GM12878 (cell line): ENCODE data around the gene PPP1R13B. TPM values are rescaled to one million over a fixed set of nuclear protein-coding genes. Genes with fewer than 3 reads are reported as not detected.

Source experiments
- ATAC-seq: fragments of 200-7000 bp; cut with Tn5 transposase; 3 replicates; pipeline ENCODE4 v1.9.1; 2020; ENCODE audit warnings: mild to moderate bottlenecking, moderate library complexity
- BruUV-seq: library from RNA; stranded (reverse); fragments of 400-500 nt; replicated peaks from 2 replicates; lab custom pipeline; 2021; lab: Mats Ljungman, UMichigan
- CTCF ChIA-PET: fragments of 300-600 bp; sonication (Branson Sonifier 250); formaldehyde crosslinking; extraction: SDS; loops from one replicate; lab custom pipeline; 2021; ENCODE audit warnings: inconsistent platforms; lab: Yijun Ruan, JAX
- POLR2A ChIA-PET: fragments of 350-600 bp; formaldehyde crosslinking; extraction: SDS; loops from one replicate; lab custom pipeline; 2021; ENCODE audit warnings: inconsistent platforms; lab: Charles Lee
- RAD21 ChIA-PET: fragments of 300-600 bp; sonication (Branson Sonifier 250); formaldehyde crosslinking; loops from one replicate; lab custom pipeline; 2023; ENCODE audit warnings: antibody characterized with exemption; ENCODE audit not compliant: unreplicated experiment; lab: Charles Lee
- SMC1A ChIA-PET: fragments of 300-600 bp; sonication (Branson Sonifier 250); formaldehyde crosslinking; loops from one replicate; lab custom pipeline; 2023; ENCODE audit not compliant: unreplicated experiment, uncharacterized antibody; lab: Charles Lee
- DNase-seq: peaks from one replicate; pipeline ENCODE4 v3.0.0-alpha.2; 2011; ENCODE audit warnings: low read depth, low spot score
- FAIRE-seq: peaks from 3 replicates; lab custom pipeline; 2011; peaks lifted over from hg19 to GRCh38; lab: Jason Lieb, UNC
- H2AFZ ChIP-seq: 2 replicates; pipeline ENCODE4 v1.6.0; 2011; ENCODE audit warnings: low read depth, low read length, control low read depth; ENCODE audit not compliant: control insufficient read depth
- H3K27ac ChIP-seq: 2 replicates; pipeline ENCODE4 v1.5.1; 2011; ENCODE audit warnings: control low read depth; ENCODE audit not compliant: control insufficient read depth, insufficient read depth
- H3K27me3 ChIP-seq, 2 experiments: replicated peaks in 1 of 2; 2 replicates each; pipeline versions ENCODE4 v1.6.0 to v1.6.1; 2011; ENCODE audit warnings: low read length in 1 of 2; ENCODE audit not compliant: control insufficient read depth in 2 of 2, insufficient read depth in 2 of 2
- H3K36me3 ChIP-seq, 2 experiments: 2 replicates each; pipeline ENCODE4 v1.5.1; 2011; ENCODE audit warnings: low read length in 1 of 2; ENCODE audit not compliant: control insufficient read depth in 2 of 2, insufficient read depth in 2 of 2
- H3K4me1 ChIP-seq: 2 replicates; pipeline ENCODE4 v1.6.1; 2011; ENCODE audit warnings: mild to moderate bottlenecking, low read length, moderate library complexity, mixed read lengths; ENCODE audit not compliant: control insufficient read depth, insufficient read depth
- H3K4me2 ChIP-seq: 2 replicates; pipeline ENCODE4 v1.6.0; 2011; ENCODE audit warnings: control low read depth; ENCODE audit not compliant: control insufficient read depth, insufficient read depth
- H3K4me3 ChIP-seq: fragments of 200-600 bp; sonication (generic); 2 replicates; pipeline ENCODE4 v1.5.1; 2016
- H3K79me2 ChIP-seq: 2 replicates; pipeline ENCODE4 v1.6.0; 2011; ENCODE audit warnings: low read length; ENCODE audit not compliant: control insufficient read depth, insufficient read depth
- H3K9ac ChIP-seq: 2 replicates; pipeline ENCODE4 v1.8.0; 2011; ENCODE audit warnings: low read length, control low read depth, mixed read lengths; ENCODE audit not compliant: control insufficient read depth, insufficient read depth
- H3K9me3 ChIP-seq: replicated peaks from 3 replicates; pipeline ENCODE4 v1.5.1; 2011; ENCODE audit warnings: mild to moderate bottlenecking, low read length; ENCODE audit not compliant: control insufficient read depth, insufficient read depth
- H4K20me1 ChIP-seq: 2 replicates; pipeline ENCODE4 v1.6.0; 2011; ENCODE audit not compliant: control insufficient read depth, insufficient read depth
- BCLAF1 ChIP-seq: fragments of 450-650 bp; IDR thresholded peaks from 2 replicates; pipeline ENCODE4 v1.6.1; 2017; ENCODE audit warnings: antibody characterized with exemption, mild to moderate bottlenecking, moderate library complexity
- EZH2 ChIP-seq: IDR thresholded peaks from 2 replicates; pipeline ENCODE4 v1.6.1; 2012; ENCODE audit warnings: low read depth, mild to moderate bottlenecking, control low read depth, inconsistent platforms, low read length, borderline replicate concordance; ENCODE audit not compliant: control insufficient read depth
- IRF4 ChIP-seq: IDR thresholded peaks from 2 replicates; pipeline ENCODE4 v1.6.1; 2011; ENCODE audit warnings: low read depth, low read length
- MXI1 ChIP-seq: fragments of 150-350 bp; IDR thresholded peaks from 2 replicates; pipeline ENCODE4 v1.6.1; 2011; ENCODE audit warnings: low read depth, mild to moderate bottlenecking, inconsistent platforms, low read length, improper control_type of control experiment
- NKRF ChIP-seq: fragments of 450-650 bp; conservative IDR thresholded peaks from 2 replicates; pipeline ENCODE4 v1.6.1; 2017; ENCODE audit warnings: mild to moderate bottlenecking, moderate library complexity
- SUZ12 ChIP-seq: fragments of 200-600 bp; sonication (generic); IDR thresholded peaks from one replicate; pipeline ENCODE4 v1.6.1; 2018; ENCODE audit warnings: antibody characterized with exemption, mild to moderate bottlenecking; ENCODE audit not compliant: unreplicated experiment
- TCF12 ChIP-seq: IDR thresholded peaks from 2 replicates; pipeline ENCODE4 v1.6.1; 2011; ENCODE audit warnings: low read depth, mild to moderate bottlenecking, low read length
- WGBS: methylation state at CpG from one replicate; pipeline ENCODE4 v1.1.6; 2016; ENCODE audit warnings: low lambda C conversion rate; ENCODE audit not compliant: insufficient replicate concordance, insufficient coverage; ENCODE audit errors: missing lambda C conversion rate; 5-methylcytosine and 5-hydroxymethylcytosine counted together
- in situ Hi-C: fragments of 300-500 bp; cut with MboI; formaldehyde crosslinking; loops from 9 replicates; pipeline ENCODE4 v1.14.3; 2018; ENCODE audit warnings: mixed read lengths
- intact Hi-C: fragments of 100-400 bp; cut with micrococcal nuclease; formaldehyde crosslinking; loops from one replicate; pipeline ENCODE4 v1.14.2; 2022; ENCODE audit not compliant: unreplicated experiment
- polyA plus RNA-seq, 11 experiments: library from polyadenylated mRNA; depleted of rRNA in 4 of 11; unstranded in 6 of 11; stranded (reverse) in 5 of 11; fragments of >200 nt; fragmentation: Nextera tagmentation in 4 of 11; fragmentation: Illumina TruSeq in 1 of 11; extraction: Ambion mirVana in 4 of 11; extraction: Trizol in 1 of 11; gene quantifications; 1 replicate in 1 of 11; 2 replicates in 10 of 11; pipeline versions ENCODE4 v1.2.1 to v1.2.3, GENCODE V29; 2011 to 2016; ENCODE audit warnings: inconsistent platforms in 2 of 11, missing spikeins in 2 of 11, low read depth in 1 of 11
- total RNA-seq, 4 experiments: library from RNA; depleted of rRNA in 3 of 4; stranded (reverse); fragments of >200 nt in 3 of 4; fragmentation: Illumina TruSeq in 1 of 4; extraction: Trizol in 1 of 4; gene quantifications; 2 replicates each; pipeline versions ENCODE4 v1.2.1 to v1.2.3, GENCODE V29; 2013 to 2021

Gene PPP1R13B
- total and polyA plus RNA-seq, 10 of the 15 experiments (the other 5 are each of a cell fraction or from before 2014, with no cell fraction given), result 0.16 to 8.1 (median 3.2) TPM

GRCh38 chr14:103758059-103758776, 89.2 kb downstream of the PPP1R13B start:
- TF ChIP-seq NKRF (no peak), TCF12 (no peak), SUZ12 (no peak)
- DNase-seq, result no peak
- BruUV-seq, result no TSS peak
- Histone ChIP-seq H3K4me1 (no peaks in the 10 kb centered on the region), H3K79me2 (no peaks in the 10 kb centered on the region), H3K27me3 (no peaks in the 10 kb centered on the region), H3K36me3 (no peaks in the 10 kb centered on the region), H4K20me1 (no peaks in the 10 kb centered on the region), H3K9ac (no peak overlapping the region), H3K27ac (no peak overlapping the region), H2AFZ (no peak overlapping the region), H3K4me2 (no peak overlapping the region), H3K9me3 (no peaks in the 10 kb centered on the region), H3K4me3 (no peak overlapping the region)
- SMC1A ChIA-PET, result no interaction called here
- ATAC-seq, result no peak
- intact Hi-C loops (no loop called here), in situ Hi-C loops (no loop called here)
- POLR2A ChIA-PET, result no interaction called here
- CTCF ChIA-PET, result interaction anchor here (0.7 to 1.6 kb wide), 2 partner anchors 142 to 259 kb away, joined by 3 to 4 read pairs; no protein-coding TSS in a partner anchor
- RAD21 ChIA-PET, result interaction anchor here (1.4 kb wide), 1 partner anchor 50 kb away, joined by 4 read pairs; no protein-coding TSS in a partner anchor
- no peak for FAIRE-seq
- 95% methylated on average over 8 of the region's 8 CpGs for WGBS

- ChIA-PET CTCF (no interaction called here), RAD21 (no interaction called here), POLR2A (no interaction called here), SMC1A (no interaction called here)
- DNase-seq, result no peak
- Histone ChIP-seq H3K4me2 (no peak overlapping the region), H4K20me1 (no peaks in the 10 kb centered on the region), H3K4me1 (no peaks in the 10 kb centered on the region), H3K27me3 (no peaks in the 10 kb centered on the region), H3K36me3 (no peaks in the 10 kb centered on the region), H3K27ac (no peak overlapping the region), H3K4me3 (no peak overlapping the region), H3K79me2 (no peaks in the 10 kb centered on the region), H3K9ac (no peak overlapping the region), H3K9me3 (no peaks in the 10 kb centered on the region), H2AFZ (no peak overlapping the region)
- BruUV-seq, result no TSS peak
- FAIRE-seq, result peak; percentile 18
- 93% methylated on average over 6 of the region's 6 CpGs for WGBS
- no peak for ATAC-seq
- no peak for TF ChIP-seq MXI1
- no peak for TF ChIP-seq BCLAF1
- TF ChIP-seq IRF4, result no peak
- TF ChIP-seq EZH2, result no peak
- intact Hi-C loops, result no loop called here
- in situ Hi-C loops, result no loop called here
Measured at GRCh38 chr14:103755060-103755459, 92.3 kb downstream of the PPP1R13B start.
